Stimulated activated CD4-positive, alpha-beta T cell treated with anti-CD3 and anti-CD28 coated beads, Interleukin-12 subunit alpha, Interleukin-12 subunit beta, amount 100 ng/mL, for 48 hours (primary cell): Measurements from ENCODE around the gene NCAM2.
"Not testable (repeated sequence)": the region's sequence is repeated elsewhere in the genome, so short reads cannot be mapped to it uniquely, and the experiment has no call there.

ENCODE experiments used
- DNase-seq, 3 donors: peaks; one replicate each; pipeline ENCODE4 v3.0.0-alpha.2; 2020; ENCODE audit warnings: low read depth in 2 of 3, low spot score in 1 of 3

The NCAM2 gene

DNA sequence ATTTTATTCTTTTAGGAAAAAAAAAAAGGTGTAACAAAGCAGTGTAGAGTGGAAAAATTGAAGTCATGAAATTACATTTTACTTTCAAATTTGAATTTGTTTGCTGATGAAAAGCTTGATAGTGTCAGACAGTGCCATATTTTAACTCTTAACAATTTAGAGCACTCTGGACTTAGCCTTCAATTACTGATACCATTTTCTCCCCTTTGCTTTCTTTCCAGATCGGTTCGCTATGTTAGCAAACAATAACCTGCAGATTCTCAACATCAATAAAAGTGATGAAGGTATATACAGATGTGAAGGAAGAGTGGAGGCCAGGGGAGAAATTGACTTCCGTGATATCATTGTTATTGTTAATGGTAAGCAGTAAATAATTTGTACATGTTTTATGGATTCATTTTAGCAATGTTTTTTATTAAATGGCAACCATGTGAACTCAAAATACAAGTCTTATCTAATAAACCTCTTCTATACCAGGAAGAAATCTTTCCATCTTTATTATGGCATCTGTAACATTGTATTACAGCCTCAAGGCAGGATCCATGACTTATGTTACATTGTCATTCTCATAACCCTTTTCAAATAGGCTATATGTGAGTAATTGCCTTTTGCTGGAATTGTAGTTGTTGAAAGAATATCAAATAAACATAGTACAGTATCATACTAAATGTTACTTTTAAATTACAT lies 293.8 kb downstream of the NCAM2 start:
- no peak for DNase-seq

DNA sequence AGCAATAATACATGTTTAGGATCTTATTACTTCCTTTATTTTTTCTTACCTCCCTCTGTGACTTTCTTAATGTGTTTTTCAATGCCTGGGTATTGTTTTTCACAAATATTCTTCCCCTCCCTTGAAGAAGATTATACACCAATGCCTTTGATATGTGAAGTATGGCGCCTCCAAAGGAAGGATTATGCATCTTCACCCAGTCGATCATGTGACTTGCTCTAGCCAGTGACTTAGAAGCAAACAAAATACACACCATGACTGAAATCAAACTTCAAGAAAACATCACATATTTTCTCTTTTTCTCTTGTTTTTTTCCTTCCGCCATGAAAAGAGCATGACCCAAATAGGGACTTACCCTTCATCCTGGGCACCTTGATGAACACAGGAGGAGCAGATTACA lies 297.1 kb downstream of the NCAM2 start:
- DNase-seq: no peak

DNA sequence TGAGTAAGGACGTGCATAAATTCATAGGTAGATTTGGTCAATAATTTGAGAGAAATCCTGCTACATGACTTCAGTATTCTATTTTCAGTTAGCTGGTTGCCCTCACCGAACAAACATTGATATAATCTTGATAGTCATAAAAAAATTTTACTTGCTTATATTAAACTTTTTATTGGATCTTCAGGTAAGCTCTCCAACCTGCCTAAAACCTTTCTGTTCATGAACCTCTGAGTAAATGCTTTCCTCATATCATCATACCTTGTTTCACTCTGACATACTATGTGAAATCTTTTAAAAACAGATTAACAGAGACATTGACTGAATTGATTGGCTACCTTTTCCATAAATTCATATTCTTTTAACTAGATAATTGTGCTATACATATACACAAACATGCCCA lies 299.0 kb downstream of the NCAM2 start:
- DNase-seq: no peak

DNA sequence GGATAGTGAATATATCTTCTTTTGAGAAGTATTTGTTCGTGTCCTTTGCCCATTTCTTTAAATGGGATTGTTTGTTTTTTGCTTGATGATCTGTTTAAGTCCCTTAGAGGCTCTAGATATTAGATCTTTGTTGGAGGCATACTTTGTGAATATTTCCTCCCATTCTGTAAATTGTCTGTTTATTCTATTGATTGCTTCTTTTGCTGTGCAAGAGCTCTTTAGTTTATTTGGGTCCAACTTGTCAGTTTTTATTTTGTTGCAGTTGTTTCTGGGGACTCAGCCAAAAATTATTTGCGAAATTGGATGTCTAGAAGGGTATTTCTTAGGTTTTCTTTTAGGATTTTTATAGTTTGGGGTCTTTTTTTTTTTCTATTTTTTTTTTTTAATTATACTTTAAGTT lies 302.8 kb downstream of the NCAM2 start:
- DNase-seq: no peak

- no peak for DNase-seq
Observed at GRCh38 chr21:21309510-21309909, 311.3 kb downstream of the NCAM2 start.

DNA sequence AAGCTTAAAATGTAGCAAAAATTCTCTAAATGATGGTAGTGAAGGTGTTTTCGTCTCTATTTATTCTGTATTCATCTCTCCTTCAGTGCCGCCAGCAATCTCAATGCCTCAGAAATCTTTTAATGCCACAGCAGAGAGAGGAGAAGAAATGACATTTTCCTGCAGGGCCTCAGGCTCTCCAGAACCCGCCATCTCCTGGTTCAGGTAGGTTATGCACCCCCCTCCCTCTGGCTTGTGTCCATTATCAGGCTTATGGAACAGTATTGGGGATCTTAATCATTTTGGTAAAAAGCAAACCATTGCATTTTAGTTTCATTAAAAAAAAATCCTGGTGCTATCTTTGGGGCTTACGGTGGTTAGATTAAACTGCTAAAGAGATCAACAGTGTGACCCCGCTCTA lies 326.1 kb downstream of the NCAM2 start:
- no peak for DNase-seq

- DNase-seq: no peak
Observed at GRCh38 chr21:21332492-21332891, 334.3 kb downstream of the NCAM2 start.

DNA sequence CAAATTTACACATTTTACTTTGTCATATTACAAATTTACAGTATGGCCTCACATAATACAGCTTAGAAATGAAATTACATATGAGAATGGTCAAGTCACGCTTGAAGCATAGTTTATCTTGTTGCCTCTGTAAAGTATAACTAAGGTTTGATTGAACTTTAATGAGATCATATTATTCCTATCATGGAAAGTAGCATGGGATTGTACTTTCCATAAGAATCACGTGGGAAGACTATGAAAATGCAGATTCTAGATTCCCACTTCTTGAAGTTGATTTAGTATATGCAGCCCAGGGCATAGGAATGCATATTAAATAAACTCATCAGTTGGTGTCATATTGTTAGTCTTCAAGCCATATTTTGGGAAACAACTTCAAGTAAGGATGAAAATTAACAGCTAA lies 342.8 kb downstream of the NCAM2 start:
- no peak for DNase-seq

DNA sequence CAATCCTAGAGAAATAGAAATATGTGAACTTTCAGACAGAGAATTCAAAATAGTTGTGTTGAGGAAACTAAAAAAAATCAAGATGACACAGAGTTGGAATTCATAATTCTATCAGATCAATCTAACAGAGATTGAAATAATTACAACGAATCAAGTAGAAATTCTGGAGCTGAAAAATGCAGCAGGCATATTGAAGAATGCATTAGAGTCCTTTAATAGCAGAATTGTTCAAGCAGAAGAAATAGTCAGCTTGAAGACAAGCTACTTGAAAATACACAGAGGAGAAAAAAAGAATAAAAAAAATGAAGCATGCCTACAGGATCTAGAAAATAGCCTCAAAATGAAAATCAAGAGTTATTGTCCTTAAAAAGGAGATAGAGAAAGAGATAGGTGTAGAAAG lies 347.1 kb downstream of the NCAM2 start:
- no peak for DNase-seq

- DNase-seq: no peak
Observed at GRCh38 chr21:21345872-21346271, 347.7 kb downstream of the NCAM2 start.

GRCh38 chr21:21366277-21366676 lies 368.1 kb downstream of the NCAM2 start:
- no peak for DNase-seq

DNA sequence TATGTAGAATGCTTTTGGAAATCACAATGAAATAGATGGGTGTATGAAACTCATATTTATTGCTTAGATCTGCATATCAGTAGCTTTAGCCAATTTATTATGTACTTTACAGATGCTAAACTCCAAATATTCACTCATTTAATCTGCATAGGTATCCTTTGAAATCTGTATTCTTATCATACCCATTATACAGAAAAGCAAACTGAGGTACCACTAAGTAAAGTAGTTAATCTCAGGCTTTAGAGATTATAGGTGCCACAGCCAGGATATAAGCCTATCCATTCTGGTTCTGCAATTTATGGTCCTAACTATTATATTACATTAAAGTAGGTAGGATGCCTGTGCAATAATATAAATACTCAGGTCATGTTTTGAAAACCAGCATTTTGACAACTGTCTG lies 369.4 kb downstream of the NCAM2 start:
- DNase-seq: no peak

DNA sequence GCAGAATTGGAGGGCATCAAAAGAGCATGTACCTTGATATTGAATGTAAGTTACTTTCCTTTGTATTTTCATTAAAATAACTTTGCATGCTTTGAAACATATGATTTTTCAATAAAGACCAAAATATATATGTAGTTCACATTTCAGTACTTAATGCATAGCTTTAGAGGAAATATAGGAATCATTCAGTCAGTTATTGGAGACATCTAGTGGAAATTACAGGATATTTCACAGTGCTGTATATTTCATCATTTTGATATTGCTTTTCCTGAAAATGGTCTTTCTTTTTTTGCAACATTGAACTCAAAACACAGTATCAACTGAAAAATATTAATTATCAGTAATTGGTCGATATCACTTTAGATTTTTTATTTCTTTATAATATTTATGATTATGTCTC lies 375.8 kb downstream of the NCAM2 start:
- DNase-seq: no peak

GRCh38 chr21:21383126-21383525 lies 384.9 kb downstream of the NCAM2 start:
- no peak for DNase-seq

DNA sequence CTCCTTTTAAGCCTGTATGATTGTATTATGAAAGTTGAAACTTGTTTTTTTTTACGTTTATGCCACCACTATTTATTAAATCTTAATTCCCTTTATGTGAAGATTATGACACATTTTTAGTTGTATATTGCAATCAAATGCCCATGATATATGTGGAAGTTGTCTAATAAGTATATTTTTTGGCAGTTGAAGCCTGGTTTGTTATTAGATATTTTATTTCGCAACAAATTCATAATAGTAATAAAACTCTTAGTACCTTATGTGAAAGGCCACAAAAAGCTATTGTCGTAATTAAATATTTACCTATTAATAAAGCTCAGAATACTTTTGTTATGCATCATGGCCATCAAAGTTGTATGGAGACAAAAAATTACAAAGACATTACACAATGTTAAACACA lies 386.8 kb downstream of the NCAM2 start:
- DNase-seq: no peak

- no peak for DNase-seq
Observed at GRCh38 chr21:21385404-21385803, 387.2 kb downstream of the NCAM2 start.

DNA sequence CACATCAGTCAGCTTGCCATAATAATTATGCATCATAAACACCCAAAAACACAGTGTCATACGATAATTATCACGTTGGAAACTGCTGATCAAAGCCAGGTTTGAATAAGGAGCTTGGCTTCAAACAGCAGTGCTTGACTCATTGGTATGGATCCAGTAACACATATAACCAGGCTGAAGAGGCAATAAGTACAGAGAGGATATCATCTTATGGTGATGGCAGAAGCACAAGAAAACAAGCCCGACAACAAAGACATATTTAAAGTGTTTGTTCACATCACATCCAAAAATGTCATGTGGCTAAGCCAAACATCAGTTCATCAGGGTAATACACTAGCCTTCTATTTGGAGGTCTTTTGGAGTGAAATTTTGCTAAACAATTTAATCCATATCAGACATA lies 389.7 kb downstream of the NCAM2 start:
- DNase-seq: no peak

DNA sequence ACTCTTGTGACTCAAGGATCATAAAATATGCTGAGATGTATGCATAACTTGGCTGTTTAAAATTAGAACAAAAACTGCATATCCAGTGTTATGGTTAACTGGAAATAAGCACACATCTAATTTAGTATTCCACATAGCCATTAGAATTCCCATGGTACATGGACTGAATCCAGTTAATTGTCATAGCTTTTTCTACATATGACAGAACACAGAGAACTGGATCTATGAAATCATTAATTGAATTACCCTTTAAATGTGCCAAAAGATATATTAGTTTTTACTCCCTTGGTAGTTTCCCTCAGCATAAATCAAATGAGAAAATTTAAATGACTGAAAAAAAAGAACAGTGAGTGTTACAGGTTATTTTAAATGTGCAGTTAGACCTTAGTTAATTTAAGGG lies 395.9 kb downstream of the NCAM2 start:
- DNase-seq: no peak

GRCh38 chr21:21396424-21396823 lies 398.2 kb downstream of the NCAM2 start:
- no peak for DNase-seq

DNA sequence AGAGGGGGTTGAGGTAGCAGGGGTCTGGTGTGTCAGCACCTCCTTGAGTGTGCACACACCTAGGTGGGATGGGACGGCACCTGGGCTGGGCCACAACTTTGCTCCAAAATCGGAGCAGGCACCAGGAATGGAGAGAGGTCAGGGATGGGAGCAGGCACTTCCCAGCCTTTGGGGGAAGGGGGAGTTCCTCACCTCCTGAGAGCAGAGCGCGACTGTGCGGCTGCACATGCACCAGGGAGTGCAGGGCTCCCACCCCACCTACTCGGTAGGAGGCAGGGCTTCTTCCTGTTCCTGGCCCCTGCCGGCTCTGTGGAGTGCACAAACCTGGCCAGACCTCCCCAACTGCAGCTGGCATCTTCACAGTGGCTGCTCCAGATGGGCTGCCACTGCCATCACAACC lies 399.3 kb downstream of the NCAM2 start:
- no peak for DNase-seq

DNA sequence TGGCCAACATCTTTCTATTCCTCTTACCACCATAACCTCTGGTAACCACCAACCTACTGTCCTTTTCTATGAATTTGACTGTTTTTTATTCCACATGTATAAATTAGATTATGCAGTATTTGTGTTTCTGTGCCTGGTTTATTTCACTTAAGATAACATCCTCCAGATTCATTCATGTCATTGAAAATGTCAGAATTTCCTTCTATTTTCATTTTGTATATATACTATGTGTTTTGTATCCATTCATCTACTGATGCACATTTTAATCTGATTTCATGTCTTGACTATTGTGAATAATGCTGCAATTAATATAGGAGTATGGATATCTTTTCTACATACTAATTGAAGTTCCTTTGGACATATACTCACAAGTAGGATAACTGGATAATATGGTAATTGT lies 403.2 kb downstream of the NCAM2 start:
- DNase-seq: no peak

GRCh38 chr21:21402187-21402586 lies 404.0 kb downstream of the NCAM2 start:
- not testable (repeated sequence) for DNase-seq

- DNase-seq: not testable (repeated sequence)
Observed at GRCh38 chr21:21404261-21404660, 406.1 kb downstream of the NCAM2 start.

DNA sequence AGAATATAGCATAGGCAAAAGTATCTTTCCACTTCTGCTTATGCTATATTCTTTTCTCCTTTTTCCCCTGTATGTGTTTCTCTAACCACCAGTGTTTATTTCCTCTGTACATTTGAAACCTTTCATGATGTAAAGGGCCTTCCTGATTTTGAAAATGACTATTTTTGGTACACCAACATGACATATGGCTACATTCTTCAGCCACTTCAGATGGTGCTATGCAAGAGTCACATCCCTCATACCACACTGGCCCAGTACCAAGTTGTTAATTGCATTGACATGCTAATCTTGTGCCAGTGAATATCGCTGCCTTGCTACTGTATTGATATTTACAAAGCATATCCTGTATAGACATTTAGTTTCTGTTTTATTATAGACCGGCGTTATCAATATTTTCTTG lies 408.7 kb downstream of the NCAM2 start:
- DNase-seq: no peak
